GM18498 (cell line): Measurements from ENCODE around the gene CENPO.

Source experiments
- ATAC-seq: cut with Tn5 transposase; IDR thresholded peaks from one replicate; pipeline ENCODE4 v1.9.1; 2021; ENCODE audit warnings: mild to moderate bottlenecking, moderate library complexity; ENCODE audit not compliant: unreplicated experiment

Gene CENPO

GRCh38 chr2:24836206-24836605 lies 43.0 kb downstream of the CENPO start:
- no peak for ATAC-seq

GRCh38 chr2:24836706-24837105 lies 43.5 kb downstream of the CENPO start:
- no peak for ATAC-seq

GRCh38 chr2:24837996-24838513 lies 44.8 kb downstream of the CENPO start:
- no peak for ATAC-seq

- ATAC-seq, result no peak
Observed at GRCh38 chr2:24838541-24838940, 45.3 kb downstream of the CENPO start.

GRCh38 chr2:24839729-24840128 lies 46.5 kb downstream of the CENPO start:
- ATAC-seq, result no peak

- ATAC-seq, result no peak
Observed at GRCh38 chr2:24840164-24840869, 47.1 kb downstream of the CENPO start.

GRCh38 chr2:24840962-24841945 lies 48.0 kb downstream of the CENPO start:
- no peak for ATAC-seq

- ATAC-seq, result no peak
Observed at GRCh38 chr2:24842081-24843050, 49.1 kb downstream of the CENPO start.

GRCh38 chr2:24843330-24843860 lies 50.2 kb downstream of the CENPO start:
- ATAC-seq, result no peak

GRCh38 chr2:24844023-24844685 lies 50.9 kb downstream of the CENPO start:
- no peak for ATAC-seq

- ATAC-seq, result no peak
Observed at GRCh38 chr2:24845691-24846090, 52.5 kb downstream of the CENPO start.

- ATAC-seq, result no peak
Observed at GRCh38 chr2:24850944-24851343, 57.7 kb downstream of the CENPO start.

- no peak for ATAC-seq
Observed at GRCh38 chr2:24852026-24852425, 58.8 kb downstream of the CENPO start.

GRCh38 chr2:24852431-24853020 lies 59.3 kb downstream of the CENPO start:
- ATAC-seq, result no peak

GRCh38 chr2:24853046-24853445 lies 59.8 kb downstream of the CENPO start:
- ATAC-seq, result no peak

GRCh38 chr2:24853996-24854395 lies 60.8 kb downstream of the CENPO start:
- no peak for ATAC-seq

GRCh38 chr2:24855022-24855622 lies 61.9 kb downstream of the CENPO start:
- ATAC-seq, result no peak

- ATAC-seq, result no peak
Observed at GRCh38 chr2:24855726-24856125, 62.5 kb downstream of the CENPO start.

- ATAC-seq, result no peak
Observed at GRCh38 chr2:24856791-24857211, 63.6 kb downstream of the CENPO start.
